ENCODE results near the gene ARHGEF12. TPM values are rescaled to one million over a fixed set of nuclear protein-coding genes. Genes with fewer than 3 reads are reported as not detected.

ARHGEF12 gene
- total RNA-seq, 2 experiments from 2014 or later: 3.6 TPM

DNA sequence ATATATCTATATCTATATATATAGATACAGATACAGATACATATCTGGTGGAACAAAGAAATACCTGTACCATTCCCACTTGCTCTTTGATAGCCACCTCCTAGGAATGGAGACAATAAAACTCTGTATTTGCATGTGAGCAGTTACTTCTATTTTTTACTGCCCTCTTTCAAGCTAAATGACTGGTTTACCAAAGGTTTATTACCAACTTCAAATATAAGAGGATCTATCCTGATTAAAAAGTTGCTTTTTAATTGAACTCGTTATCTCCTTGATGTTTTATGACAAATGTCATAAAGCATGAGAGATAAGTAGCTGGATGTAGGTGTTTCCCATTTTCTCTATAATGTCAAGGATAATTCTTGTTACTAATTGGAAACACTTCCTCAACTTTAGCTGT is 153.6 kb downstream of the ARHGEF12 start:
- Mint-ChIP-seq H3K27me3 (peaks cover 8% of the 10 kb centered on the region), H3K4me1 (ENCODE audit: low read depth) (no peaks in the 10 kb centered on the region), H3K4me3 (no peak overlapping the region), H3K9me3 (no peaks in the 10 kb centered on the region), H3K27ac (no peak overlapping the region), H3K36me3 (ENCODE audit: low read depth) (no peaks in the 10 kb centered on the region)
- H3K27ac ChIP-seq (ENCODE audit: low read depth in 1 of 2, low read length in 2 of 2): no peak overlapping the region
- DNase-seq: no peak
- no peaks in the 10 kb centered on the region for H3K36me3 ChIP-seq (ENCODE audit: insufficient read depth, low read length)
- no peak overlapping the region for H3K4me3 ChIP-seq (ENCODE audit: low read length)
- ChIA-PET POLR2A (no interaction called here), CTCF (no interaction called here)
- intact Hi-C loops (cut with DNase I, micrococcal nuclease): no loop called here
- no peak for ATAC-seq (ENCODE audit: poor library complexity)
- peaks cover 0 to 4% of the 10 kb centered on the region in 2 experiments for H3K27me3 ChIP-seq (ENCODE audit: control insufficient read depth in 1 of 2, insufficient read depth in 2 of 2, low read length in 2 of 2)
- H3K4me1 ChIP-seq (ENCODE audit: insufficient read depth, low read length): no peaks in the 10 kb centered on the region
- H3K9me3 ChIP-seq (ENCODE audit: control insufficient read depth in 1 of 2, insufficient read depth in 1 of 2, low read length in 2 of 2): no peaks in the 10 kb centered on the region
- TF ChIP-seq, protein P1, sequence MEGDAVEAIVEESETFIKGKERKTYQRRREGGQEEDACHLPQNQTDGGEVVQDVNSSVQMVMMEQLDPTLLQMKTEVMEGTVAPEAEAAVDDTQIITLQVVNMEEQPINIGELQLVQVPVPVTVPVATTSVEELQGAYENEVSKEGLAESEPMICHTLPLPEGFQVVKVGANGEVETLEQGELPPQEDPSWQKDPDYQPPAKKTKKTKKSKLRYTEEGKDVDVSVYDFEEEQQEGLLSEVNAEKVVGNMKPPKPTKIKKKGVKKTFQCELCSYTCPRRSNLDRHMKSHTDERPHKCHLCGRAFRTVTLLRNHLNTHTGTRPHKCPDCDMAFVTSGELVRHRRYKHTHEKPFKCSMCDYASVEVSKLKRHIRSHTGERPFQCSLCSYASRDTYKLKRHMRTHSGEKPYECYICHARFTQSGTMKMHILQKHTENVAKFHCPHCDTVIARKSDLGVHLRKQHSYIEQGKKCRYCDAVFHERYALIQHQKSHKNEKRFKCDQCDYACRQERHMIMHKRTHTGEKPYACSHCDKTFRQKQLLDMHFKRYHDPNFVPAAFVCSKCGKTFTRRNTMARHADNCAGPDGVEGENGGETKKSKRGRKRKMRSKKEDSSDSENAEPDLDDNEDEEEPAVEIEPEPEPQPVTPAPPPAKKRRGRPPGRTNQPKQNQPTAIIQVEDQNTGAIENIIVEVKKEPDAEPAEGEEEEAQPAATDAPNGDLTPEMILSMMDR (IDR thresholded peaks at IDR 0.05): no peak

GRCh38 chr11:120492486-120492885 is 156.3 kb downstream of the ARHGEF12 start:
- POLR2A ChIA-PET: no interaction called here
- Mint-ChIP-seq H3K4me1 (ENCODE audit: low read depth) (no peaks in the 10 kb centered on the region), H3K36me3 (ENCODE audit: low read depth) (no peaks in the 10 kb centered on the region), H3K9me3 (no peaks in the 10 kb centered on the region), H3K27me3 (peaks cover 14% of the 10 kb centered on the region), H3K4me3 (no peak overlapping the region), H3K27ac (no peak overlapping the region)
- Histone ChIP-seq H3K4me1 (ENCODE audit: insufficient read depth, low read length) (no peaks in the 10 kb centered on the region), H3K9me3 (ENCODE audit: control insufficient read depth in 1 of 2, insufficient read depth in 1 of 2, low read length in 2 of 2) (no peaks in the 10 kb centered on the region), H3K4me3 (ENCODE audit: low read length) (no peak overlapping the region), H3K27me3 (ENCODE audit: control insufficient read depth in 1 of 2, insufficient read depth in 2 of 2, low read length in 2 of 2) (peaks cover 0 to 10% of the 10 kb centered on the region in 2 experiments), H3K36me3 (ENCODE audit: insufficient read depth, low read length) (no peaks in the 10 kb centered on the region), H3K27ac (ENCODE audit: low read depth in 1 of 2, low read length in 2 of 2) (no peak overlapping the region)
- CTCF ChIA-PET: no interaction called here
- DNase-seq (no peak), ATAC-seq (ENCODE audit: poor library complexity) (no peak)
- intact Hi-C loops (cut with DNase I, micrococcal nuclease): no loop called here
- TF ChIP-seq, protein P1 (IDR thresholded peaks at IDR 0.05): no peak

GRCh38 chr11:120494595-120494994 is 158.4 kb downstream of the ARHGEF12 start:
- no peak overlapping the region for H3K4me3 ChIP-seq (ENCODE audit: low read length)
- CTCF ChIA-PET: no interaction called here
- H3K27me3 ChIP-seq (ENCODE audit: control insufficient read depth in 1 of 2, insufficient read depth in 2 of 2, low read length in 2 of 2): peaks cover 0 to 10% of the 10 kb centered on the region in 2 experiments
- Mint-ChIP-seq H3K4me1 (ENCODE audit: low read depth) (no peaks in the 10 kb centered on the region), H3K27me3 (peaks cover 14% of the 10 kb centered on the region), H3K27ac (no peak overlapping the region), H3K36me3 (ENCODE audit: low read depth) (no peaks in the 10 kb centered on the region), H3K9me3 (no peaks in the 10 kb centered on the region), H3K4me3 (no peak overlapping the region)
- TF ChIP-seq, protein P1 (IDR thresholded peaks at IDR 0.05): no peak
- DNase-seq (no peak), ATAC-seq (ENCODE audit: poor library complexity) (no peak)
- H3K4me1 ChIP-seq (ENCODE audit: insufficient read depth, low read length): no peaks in the 10 kb centered on the region
- H3K27ac ChIP-seq (ENCODE audit: low read depth in 1 of 2, low read length in 2 of 2): no peak overlapping the region
- H3K9me3 ChIP-seq (ENCODE audit: control insufficient read depth in 1 of 2, insufficient read depth in 1 of 2, low read length in 2 of 2): no peaks in the 10 kb centered on the region
- intact Hi-C loops (cut with DNase I, micrococcal nuclease): no loop called here
- H3K36me3 ChIP-seq (ENCODE audit: insufficient read depth, low read length): no peaks in the 10 kb centered on the region
- POLR2A ChIA-PET: no interaction called here

All from CD4-positive, alpha-beta T cell (primary cell).